Measurements from ENCODE around the gene B3GALT6.

Gene B3GALT6

GRCh38 chr1:1215881-1216605 lies 16.0 kb upstream of the B3GALT6 start:
- no peak for DNase-seq (ENCODE audit: low read depth, low spot score)

- no peak for DNase-seq (ENCODE audit: low read depth, low spot score)
These were observed 15.0 kb upstream of the B3GALT6 start for GRCh38 chr1:1216770-1217620.

DNA sequence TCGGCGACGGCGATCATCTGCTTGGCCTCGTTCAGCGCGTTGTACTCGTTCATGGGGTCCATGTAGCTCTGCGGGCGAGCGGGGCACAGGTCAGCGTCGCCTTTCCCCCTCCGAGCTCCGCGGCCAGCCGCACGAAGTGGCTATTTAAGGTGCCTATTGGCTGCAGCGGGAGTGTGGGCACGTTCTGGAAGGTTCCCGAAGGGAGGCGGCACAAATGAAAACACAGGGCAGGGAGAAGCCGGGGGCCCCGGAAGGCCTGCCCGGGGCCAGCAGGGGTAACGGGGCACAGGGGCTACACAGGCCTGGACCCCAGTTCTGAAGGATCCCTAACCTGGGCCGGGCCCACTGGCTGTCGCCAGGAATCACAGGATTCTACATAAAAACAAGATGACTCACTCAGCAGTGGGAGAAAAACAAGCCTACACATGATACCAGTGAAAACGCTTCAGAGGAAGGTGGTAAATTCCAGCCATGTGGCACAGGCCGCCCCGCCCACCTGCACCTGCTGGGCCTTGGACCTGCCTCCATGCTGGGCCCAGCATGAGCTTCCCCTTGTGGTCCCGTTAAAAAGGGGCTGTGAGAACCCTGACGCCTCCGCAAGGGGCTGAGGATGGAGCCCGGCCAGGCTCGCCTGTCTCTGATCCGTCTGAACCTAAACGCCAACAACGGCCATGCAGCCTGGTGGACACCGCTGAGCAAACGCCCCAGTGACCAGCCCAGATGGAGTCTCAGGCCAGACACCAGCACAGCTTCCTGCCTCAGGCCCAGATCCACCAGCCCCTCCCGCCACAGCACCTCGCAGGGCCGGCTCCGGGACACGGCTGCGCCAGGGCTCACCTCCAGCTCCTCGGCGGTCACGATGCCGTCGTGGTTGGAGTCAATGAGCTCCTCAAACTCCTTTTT lies 14.2 kb upstream of the B3GALT6 start:
- DNase-seq (ENCODE audit: low read depth, low spot score) = no peak

- DNase-seq (ENCODE audit: low read depth, low spot score) = no peak
These were observed 13.4 kb upstream of the B3GALT6 start for GRCh38 chr1:1218524-1219200.

DNA sequence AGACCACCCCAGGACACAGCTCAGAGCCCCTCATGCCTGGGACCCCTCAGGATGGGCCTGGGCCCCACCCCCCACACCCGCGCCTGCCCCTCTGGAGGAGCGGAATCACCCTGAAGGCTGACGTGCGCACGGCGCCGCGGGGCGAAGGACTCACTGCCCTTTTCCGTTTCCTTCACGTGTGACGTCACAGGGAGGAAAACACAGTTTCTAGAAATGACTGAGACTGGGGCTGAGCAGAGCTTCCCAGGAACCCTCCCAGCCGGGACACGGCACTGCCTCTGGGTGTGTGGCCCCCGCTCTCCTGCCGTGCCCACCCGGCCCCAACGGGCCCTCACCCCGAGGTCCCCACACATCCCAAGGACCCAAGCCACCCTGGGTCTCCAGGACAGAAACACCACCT lies 12.7 kb upstream of the B3GALT6 start:
- no peak for DNase-seq (ENCODE audit: low read depth, low spot score)

DNA sequence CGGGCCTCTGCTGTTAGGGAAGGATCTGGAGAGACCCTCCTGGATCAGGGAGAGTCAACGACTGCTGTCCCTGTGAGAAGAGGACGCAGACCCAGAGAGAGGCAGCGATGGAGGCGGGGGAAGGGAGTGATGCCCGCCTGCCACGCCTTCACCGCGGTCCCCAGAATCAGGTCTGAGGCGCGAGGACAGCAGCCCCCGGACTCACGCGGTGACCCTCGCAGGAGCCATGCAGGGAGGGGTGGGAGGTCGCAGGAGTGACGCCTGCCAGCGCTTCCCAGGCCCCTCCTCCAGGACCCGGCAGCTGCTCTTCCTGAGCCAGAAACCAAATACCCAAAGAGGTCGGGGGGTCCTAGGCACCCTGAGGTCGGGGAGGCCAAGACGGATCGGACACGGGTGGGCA lies 11.8 kb upstream of the B3GALT6 start:
- no peak for DNase-seq (ENCODE audit: low read depth, low spot score)

GRCh38 chr1:1221887-1222574 lies 10.0 kb upstream of the B3GALT6 start:
- DNase-seq (ENCODE audit: low read depth, low spot score) = no peak

- no peak for DNase-seq (ENCODE audit: low read depth, low spot score)
These were observed 9.3 kb upstream of the B3GALT6 start for GRCh38 chr1:1222575-1223225.

DNA sequence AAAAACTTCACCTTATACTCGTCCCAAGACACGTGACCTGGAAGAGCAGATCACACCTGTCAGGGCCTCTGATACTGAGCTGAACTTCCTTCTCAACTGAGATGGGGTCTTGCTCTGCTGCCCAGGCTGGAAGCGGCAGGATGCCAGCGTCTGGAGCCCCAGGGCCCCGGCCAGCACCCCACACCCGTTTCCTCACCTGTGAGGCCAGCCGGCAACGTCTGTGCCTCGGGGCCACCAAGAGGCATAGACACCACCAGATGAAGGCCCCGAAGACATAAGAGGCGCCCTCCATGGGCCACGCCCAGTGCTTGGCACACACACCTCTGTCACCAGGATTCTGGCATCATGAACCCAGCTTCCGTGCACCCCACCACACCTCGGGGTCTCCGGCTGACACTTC lies 8.7 kb upstream of the B3GALT6 start:
- DNase-seq (ENCODE audit: low read depth, low spot score) = no peak

DNA sequence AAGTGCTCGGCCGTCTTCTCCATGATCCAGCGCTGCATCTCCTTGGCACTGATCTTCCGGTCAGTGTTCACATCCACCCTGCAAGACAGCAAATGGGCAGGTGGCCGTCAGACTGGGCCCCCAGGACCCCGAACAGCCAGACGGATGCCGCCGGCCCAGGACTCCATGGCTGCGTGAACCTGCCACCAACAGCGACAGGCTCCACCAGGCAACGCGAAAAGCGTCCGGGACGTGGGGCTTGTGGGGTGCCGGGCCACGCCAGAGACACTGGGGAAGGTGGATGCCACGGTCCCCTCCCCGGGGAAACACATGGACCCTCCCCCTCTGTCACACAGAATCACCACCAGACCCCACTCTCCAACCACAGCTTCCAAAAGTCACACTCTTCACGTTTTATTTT lies 8.1 kb upstream of the B3GALT6 start:
- DNase-seq (ENCODE audit: low read depth, low spot score) = no peak

DNA sequence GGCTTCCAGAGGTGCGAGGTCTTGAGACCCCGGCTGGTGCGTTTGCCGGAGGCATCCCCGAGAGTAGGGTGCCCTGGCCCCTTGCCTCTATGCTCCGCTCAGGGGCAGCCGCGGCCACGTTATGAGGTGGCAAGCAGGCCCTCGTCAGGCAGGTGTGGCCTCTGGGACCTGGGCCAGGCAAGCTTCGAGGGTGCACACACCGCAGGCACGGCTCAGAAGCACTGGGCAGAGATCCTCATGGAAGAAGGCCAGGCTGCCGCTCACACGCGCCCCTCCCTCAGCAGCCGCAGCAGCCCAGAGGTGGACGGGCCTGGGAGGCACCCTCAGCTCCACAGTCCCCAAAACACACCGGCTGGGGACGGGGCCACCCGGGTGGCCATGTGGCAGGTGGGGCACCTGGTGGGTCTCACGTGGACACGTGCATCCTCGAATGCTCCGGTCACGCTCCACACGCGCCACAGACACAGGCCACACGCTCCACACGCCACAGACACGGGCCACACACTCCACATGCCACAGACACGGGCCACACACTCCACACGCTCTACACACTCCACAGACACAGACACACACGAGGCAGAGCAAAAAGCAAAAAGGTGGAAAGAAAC lies 6.7 kb upstream of the B3GALT6 start:
- DNase-seq (ENCODE audit: low read depth, low spot score) = no peak

GRCh38 chr1:1225913-1226312 lies 6.1 kb upstream of the B3GALT6 start:
- no peak for DNase-seq (ENCODE audit: low read depth, low spot score)

- DNase-seq (ENCODE audit: low read depth, low spot score) = no peak
These were observed 5.3 kb upstream of the B3GALT6 start for GRCh38 chr1:1226566-1227362.

DNA sequence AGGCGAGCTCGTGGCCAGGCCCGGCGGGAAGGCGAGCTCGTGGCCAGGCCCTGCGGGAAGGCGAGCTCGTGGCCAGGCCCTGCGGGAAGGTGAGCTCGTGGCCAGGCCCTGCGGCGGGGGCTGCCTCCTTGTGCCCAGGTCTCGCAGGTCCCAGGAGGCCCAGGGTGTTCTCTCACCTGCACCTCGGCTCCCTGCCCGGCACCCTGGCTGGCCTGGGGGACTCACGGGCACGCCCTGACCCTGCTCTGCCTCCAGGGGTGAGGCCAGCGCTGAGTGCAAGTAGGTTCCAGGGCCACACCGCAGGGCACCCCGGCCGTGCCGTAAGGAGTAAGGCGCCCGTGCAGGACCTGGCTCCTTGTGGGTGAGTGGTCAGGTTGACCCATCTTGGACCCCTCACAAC lies 4.7 kb upstream of the B3GALT6 start:
- no peak for DNase-seq (ENCODE audit: low read depth, low spot score)

DNA sequence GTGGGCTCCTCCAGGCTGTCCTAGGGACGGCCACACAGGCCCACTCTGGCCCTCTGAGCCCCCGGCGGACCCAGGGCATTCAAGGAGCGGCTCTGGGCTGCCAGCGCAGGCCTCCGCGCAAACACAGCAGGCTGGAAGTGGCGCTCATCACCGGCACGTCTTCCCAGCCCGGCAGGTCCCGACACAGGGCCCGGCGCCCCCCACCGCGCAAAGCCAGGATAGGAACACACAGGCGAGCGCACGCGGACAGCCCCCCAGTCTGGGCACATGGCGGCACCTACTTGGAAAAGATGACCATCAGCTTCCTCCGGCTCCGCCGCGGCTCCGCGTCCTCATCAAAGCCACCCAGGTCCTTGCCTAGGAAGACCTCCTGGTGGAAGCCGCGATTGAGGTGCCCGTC lies 3.9 kb upstream of the B3GALT6 start:
- DNase-seq (ENCODE audit: low read depth, low spot score) = no peak

DNA sequence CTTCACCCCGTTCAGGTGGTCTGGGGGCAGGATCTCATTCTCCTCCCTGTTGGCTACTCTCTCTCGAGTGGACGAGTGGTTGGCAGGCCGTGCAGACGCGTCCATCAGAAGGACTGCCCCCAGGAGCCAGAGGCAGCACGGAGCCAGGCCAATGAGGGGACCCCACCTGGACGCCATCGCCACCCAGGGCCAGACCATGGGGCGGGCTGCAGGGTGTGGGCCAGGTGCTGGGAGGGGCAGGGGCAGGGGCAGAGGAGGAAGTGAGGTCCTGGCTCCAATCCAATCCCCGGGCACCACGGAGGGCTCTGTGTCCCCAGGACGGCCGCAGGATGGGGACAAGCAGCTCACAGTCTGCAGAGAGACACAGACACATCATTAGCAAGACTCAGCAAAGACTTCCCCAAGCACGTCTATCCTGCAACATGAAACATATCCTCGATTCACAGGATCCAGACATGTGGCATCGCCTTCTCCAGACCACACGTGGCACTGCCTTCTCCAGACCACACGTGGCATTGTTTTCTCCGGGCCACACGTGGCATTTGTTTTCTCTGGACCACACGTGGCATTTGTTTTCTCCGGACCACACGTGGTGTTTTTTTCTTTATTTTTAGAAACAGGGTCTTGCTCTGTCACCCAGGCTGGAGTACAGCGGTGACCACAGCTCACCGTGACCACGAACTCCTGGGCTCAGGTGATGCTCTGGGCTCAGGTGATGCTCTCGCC lies 3.3 kb upstream of the B3GALT6 start:
- DNase-seq (ENCODE audit: low read depth, low spot score) = no peak

DNA sequence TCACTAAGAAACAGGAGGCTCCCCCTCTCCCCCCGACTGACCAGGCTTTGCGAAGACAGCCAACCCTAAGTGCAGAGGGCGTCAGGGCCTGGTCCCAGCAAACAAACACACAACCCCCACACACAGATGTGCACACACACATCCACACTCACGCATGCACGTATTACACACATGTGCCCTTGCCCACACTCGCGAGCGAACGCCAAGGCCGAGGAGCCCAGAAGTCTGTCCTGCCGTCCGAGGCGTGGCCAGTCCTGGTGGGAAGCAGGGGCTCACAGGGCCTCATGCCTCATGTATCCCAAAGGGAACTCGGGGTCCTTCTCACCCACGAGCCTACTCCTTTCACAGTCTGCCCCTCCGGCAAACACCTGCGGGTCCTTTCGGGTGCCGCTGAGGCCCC lies 2.3 kb upstream of the B3GALT6 start:
- no peak for DNase-seq (ENCODE audit: low read depth, low spot score)

DNA sequence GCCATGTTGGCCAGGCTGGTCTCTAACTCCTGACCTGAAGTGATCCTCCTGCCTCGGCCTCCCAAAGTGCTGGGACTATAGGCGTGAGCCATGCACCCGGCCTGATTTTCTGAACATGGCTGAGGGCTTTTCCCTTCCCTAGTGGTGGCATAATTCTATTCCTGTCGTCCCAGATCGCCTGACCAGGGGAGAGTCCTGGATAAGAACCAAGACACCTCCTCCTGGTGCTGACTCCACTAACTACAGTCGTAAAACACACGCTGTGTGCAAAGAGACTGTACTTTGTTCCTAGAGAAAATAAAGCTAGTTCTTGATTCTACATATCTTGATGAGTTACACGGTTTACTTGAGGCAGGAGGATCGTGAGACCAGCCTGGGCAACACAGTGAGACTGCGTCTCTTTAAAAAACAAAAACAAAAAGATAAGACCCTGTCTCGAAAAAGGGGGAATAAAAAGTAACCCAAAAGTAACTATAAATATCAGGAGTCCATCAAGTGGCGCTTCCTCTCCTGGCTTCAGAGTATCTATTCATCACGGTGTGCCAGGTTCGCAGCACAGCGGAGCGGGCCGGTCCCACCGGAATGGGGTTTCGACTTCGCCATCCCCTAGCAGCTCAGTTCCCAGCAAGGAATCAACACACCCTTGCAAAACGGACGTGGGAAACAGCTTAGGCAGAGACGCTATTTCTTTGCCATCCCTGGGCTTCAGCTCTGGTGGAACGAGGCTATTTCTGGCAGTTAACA lies 1.2 kb upstream of the B3GALT6 start:
- no peak for DNase-seq (ENCODE audit: low read depth, low spot score)
